Measurements from ENCODE around the gene AZU1.

AZU1 gene

GRCh38 chr19:827710-828321 lies at the start of gene AZU1:
AZU1 (plus strand) TSS chr19:827837; CDS start chr19:827847, 10 bp downstream.
- no peak for DNase-seq (ENCODE audit: extremely low read depth in 1 of 2, low read depth in 1 of 2)

GRCh38 chr19:778910-779653 lies 48.6 kb upstream of the AZU1 start:
- no peak for DNase-seq (ENCODE audit: extremely low read depth in 1 of 2, low read depth in 1 of 2)

- no peak for DNase-seq (ENCODE audit: extremely low read depth in 1 of 2, low read depth in 1 of 2)
These were observed 46.7 kb upstream of the AZU1 start for GRCh38 chr19:780935-781334.

- DNase-seq (ENCODE audit: extremely low read depth in 1 of 2, low read depth in 1 of 2), result no peak
These were observed 45.8 kb upstream of the AZU1 start for GRCh38 chr19:781800-782184.

GRCh38 chr19:782185-782877 lies 45.3 kb upstream of the AZU1 start:
- DNase-seq (ENCODE audit: extremely low read depth in 1 of 2, low read depth in 1 of 2), result no peak

GRCh38 chr19:782878-783668 lies 44.6 kb upstream of the AZU1 start:
- no peak for DNase-seq (ENCODE audit: extremely low read depth in 1 of 2, low read depth in 1 of 2)

GRCh38 chr19:784541-784940 lies 43.1 kb upstream of the AZU1 start:
- DNase-seq (ENCODE audit: extremely low read depth in 1 of 2, low read depth in 1 of 2), result no peak

GRCh38 chr19:787536-787935 lies 40.1 kb upstream of the AZU1 start:
- no peak for DNase-seq (ENCODE audit: extremely low read depth in 1 of 2, low read depth in 1 of 2)

GRCh38 chr19:788686-788982 lies 39.0 kb upstream of the AZU1 start:
- no peak for DNase-seq (ENCODE audit: extremely low read depth in 1 of 2, low read depth in 1 of 2)

GRCh38 chr19:788983-789700 lies 38.5 kb upstream of the AZU1 start:
- no peak for DNase-seq (ENCODE audit: extremely low read depth in 1 of 2, low read depth in 1 of 2)

- no peak for DNase-seq (ENCODE audit: extremely low read depth in 1 of 2, low read depth in 1 of 2)
These were observed 38.0 kb upstream of the AZU1 start for GRCh38 chr19:789701-790060.

GRCh38 chr19:791007-791566 lies 36.5 kb upstream of the AZU1 start:
- no peak for DNase-seq (ENCODE audit: extremely low read depth in 1 of 2, low read depth in 1 of 2)

- DNase-seq (ENCODE audit: extremely low read depth in 1 of 2, low read depth in 1 of 2), result no peak
These were observed 35.9 kb upstream of the AZU1 start for GRCh38 chr19:791567-792305.

GRCh38 chr19:792306-792885 lies 35.2 kb upstream of the AZU1 start:
- no peak for DNase-seq (ENCODE audit: extremely low read depth in 1 of 2, low read depth in 1 of 2)

GRCh38 chr19:793806-794205 lies 33.8 kb upstream of the AZU1 start:
- DNase-seq (ENCODE audit: extremely low read depth in 1 of 2, low read depth in 1 of 2), result no peak

GRCh38 chr19:795073-795611 lies 32.5 kb upstream of the AZU1 start:
- DNase-seq (ENCODE audit: extremely low read depth in 1 of 2, low read depth in 1 of 2), result no peak

- no peak for DNase-seq (ENCODE audit: extremely low read depth in 1 of 2, low read depth in 1 of 2)
These were observed 31.7 kb upstream of the AZU1 start for GRCh38 chr19:795691-796581.

Measured in activated CD8-positive, alpha-beta memory T cell treated with anti-CD3 and anti-CD28 coated beads for 1 hour (primary cell).